ENCODE results near the gene SLC25A41.
"Not testable (repeated sequence)": the region's sequence is repeated elsewhere in the genome, so short reads cannot be mapped to it uniquely, and the experiment has no call there.

SLC25A41 gene

DNA sequence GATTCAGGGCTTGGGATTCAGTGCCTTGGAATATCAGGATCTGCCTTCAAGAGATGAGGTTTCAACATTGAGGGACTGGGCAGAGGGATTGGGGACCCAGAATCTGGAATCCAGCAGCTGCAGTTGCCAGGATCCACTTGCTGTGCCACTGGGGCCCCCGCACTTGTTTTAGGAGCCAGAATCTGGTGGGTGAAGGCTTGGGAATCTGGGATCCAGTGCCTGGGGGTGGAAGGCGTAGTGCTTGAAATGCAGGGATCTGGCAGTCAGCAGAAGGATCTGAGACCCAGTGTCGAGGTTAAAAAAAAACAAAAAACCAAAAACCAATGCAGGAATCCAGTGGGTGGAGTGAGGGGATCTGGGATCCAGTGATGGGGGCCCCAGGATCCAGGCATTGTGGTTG is 7.3 kb upstream of the SLC25A41 start:
- no peak overlapping the region for H3K27ac ChIP-seq
- no peak for TF ChIP-seq ZFX (IDR thresholded peaks at IDR 0.05; ENCODE audit: borderline replicate concordance)
- TF ChIP-seq, protein P1, sequence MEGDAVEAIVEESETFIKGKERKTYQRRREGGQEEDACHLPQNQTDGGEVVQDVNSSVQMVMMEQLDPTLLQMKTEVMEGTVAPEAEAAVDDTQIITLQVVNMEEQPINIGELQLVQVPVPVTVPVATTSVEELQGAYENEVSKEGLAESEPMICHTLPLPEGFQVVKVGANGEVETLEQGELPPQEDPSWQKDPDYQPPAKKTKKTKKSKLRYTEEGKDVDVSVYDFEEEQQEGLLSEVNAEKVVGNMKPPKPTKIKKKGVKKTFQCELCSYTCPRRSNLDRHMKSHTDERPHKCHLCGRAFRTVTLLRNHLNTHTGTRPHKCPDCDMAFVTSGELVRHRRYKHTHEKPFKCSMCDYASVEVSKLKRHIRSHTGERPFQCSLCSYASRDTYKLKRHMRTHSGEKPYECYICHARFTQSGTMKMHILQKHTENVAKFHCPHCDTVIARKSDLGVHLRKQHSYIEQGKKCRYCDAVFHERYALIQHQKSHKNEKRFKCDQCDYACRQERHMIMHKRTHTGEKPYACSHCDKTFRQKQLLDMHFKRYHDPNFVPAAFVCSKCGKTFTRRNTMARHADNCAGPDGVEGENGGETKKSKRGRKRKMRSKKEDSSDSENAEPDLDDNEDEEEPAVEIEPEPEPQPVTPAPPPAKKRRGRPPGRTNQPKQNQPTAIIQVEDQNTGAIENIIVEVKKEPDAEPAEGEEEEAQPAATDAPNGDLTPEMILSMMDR (IDR thresholded peaks at IDR 0.05), result no peak

DNA sequence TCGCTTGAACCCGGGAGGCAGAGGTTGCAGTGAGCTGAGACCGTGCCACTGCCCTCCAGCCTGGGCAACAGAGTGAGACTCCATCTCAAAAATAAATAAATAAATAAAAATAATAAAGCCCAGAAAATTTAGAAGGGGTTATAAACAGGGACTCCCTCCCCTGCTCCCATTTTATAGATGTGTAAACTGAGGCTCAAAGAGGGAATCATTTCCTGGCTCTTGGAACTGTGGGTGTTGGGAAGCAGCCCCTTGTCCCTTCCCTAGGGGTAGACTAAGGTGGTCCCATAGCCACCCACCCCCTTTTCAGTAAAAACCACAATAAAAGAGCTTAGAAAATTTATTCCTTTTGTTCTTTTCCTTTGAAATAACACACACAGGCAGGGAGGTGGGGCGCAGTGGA is 6.2 kb upstream of the SLC25A41 start:
- TF ChIP-seq, protein P1 (IDR thresholded peaks at IDR 0.05), result no peak
- TF ChIP-seq ZFX (IDR thresholded peaks at IDR 0.05; ENCODE audit: borderline replicate concordance), result no peak
- no peak overlapping the region for H3K27ac ChIP-seq

DNA sequence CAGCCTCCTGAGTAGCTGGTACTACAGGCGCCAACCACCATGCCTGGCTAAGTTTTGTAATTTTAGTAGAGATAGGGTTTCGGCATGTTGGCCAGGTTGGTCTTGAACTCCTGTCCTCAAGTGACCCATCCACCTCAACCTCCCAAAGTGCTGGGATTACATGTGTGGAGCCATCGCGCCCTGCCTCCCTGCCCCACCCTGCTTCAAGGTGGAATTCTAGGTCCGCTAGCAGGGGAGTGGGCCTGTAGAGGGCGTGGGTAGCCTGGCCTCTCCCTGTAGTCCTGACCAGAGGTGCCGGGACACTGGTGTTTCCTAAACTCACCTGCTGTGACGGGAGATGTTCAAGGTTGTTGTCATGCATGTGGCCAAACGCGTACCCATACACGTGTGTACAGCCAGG is 398 bp downstream of the SLC25A41 start:
- TF ChIP-seq, protein P1 (IDR thresholded peaks at IDR 0.05), result no peak
- no peak for TF ChIP-seq ZFX (IDR thresholded peaks at IDR 0.05; ENCODE audit: borderline replicate concordance)
- no peak overlapping the region for H3K27ac ChIP-seq

DNA sequence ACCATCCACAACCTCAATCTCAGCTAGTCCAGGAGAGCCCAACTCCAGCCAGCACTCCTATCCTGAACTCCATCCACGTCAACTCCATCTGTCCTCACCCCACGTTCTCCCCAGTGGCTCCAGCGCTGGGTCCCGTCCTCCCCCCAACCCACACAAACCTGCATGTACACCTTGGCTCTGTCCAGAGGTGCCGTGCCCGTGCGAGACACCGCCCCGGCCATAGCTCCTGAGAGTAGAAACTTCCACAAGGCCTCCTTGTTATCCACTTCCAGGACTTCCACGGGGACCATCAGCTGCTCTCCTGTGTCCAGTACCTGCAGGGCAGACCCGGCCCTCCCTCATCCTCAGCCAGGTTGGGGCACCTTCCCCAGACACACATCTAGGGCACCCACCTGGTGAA is 1.7 kb downstream of the SLC25A41 start:
- no peak overlapping the region for H3K27ac ChIP-seq
- TF ChIP-seq ZFX (IDR thresholded peaks at IDR 0.05; ENCODE audit: borderline replicate concordance), result no peak
- TF ChIP-seq, protein P1 (IDR thresholded peaks at IDR 0.05), result no peak

DNA sequence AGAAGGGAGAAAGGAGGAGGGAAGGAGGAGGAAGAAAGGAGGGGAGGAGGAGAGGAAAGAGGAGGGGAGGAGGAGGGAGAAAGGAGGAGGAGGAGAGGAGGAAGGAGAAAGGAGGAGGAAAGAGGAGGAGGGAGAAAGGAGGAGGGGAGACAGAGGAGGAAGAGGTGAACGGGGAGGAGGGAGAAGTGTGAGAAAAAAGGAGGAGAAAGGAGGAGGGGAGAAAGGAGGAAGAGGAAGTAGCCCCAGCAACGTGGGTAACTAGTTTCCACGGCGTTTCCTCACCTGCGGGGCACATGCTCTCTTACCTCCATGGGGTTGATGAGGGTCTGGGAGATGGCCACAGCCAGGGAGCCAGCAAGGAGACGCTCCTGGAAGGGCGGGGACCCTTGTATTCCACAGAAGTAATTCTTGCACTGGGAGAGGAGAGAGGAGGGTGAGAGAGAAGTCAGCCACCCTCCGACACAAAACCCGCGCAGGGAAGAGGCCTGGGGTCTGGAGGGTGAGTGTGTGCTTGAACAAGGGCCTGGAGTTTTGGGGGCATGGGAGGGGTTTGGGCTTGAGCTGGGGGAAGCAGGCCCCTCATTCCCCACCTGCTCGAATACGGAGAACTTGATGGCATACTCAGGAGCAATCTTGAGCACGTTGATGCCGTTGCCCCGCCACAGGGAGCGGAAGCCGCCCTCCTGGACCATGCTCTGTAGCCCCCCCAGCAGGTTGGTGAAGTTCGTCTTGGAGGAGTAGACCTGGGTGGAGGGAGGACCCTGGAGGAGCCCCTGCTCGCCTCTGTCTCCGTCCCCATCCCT is 3.9 kb downstream of the SLC25A41 start:
- TF ChIP-seq, protein P1 (IDR thresholded peaks at IDR 0.05), result no peak
- no peak for TF ChIP-seq ZFX (IDR thresholded peaks at IDR 0.05; ENCODE audit: borderline replicate concordance)
- no peak overlapping the region for H3K27ac ChIP-seq

DNA sequence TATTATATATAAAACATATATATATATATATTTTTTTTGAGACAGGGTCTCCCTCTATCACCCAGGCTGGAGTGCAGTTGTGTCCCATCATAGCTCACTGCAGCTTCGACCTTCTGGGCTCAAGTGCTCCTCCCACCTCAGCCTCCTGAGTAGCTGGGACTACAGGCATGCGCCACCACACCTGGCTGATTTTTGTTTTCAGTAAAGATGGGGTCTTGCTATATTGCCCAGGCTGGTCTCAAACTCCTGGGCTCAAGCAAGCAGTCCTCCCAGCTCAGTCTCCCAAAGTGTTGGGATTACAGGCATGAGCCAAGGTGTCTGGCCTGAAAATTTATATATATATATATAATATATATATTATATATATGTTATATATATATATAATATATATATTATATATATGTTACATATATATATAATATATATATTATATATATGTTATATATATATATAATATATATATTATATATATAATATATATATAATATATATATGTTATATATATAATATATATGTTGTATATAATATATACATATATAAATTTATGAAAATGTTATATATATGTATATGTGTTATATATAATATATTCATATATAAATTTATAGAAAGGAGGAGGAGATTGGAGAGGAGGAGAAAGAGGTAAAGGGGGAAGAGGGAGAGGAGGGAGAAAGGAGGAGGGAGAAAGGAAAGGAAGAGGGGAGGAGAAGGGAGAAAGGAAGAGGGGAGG is 4.7 kb downstream of the SLC25A41 start:
- H3K27ac ChIP-seq, result not testable (repeated sequence)

DNA sequence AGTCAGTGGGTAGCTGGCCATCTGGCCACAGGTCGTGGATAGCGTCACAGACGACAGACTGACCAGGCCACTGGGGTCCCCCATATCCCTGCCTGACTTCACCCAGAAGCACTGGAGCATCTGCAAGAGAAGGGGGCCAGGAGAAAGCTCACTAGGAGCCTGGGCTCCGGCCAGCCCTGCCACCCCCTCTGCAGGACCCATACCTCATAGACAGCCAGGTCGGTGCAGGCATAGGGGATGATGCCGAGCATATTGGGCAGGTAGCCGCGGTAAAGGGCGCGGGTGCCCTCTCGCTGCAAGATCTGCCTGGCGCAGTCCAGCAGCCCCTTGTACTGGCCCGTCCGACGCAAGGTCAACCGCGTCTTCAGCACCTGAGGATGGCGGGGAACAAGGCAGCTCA is 6.4 kb downstream of the SLC25A41 start:
- no peak overlapping the region for H3K27ac ChIP-seq
- no peak for TF ChIP-seq ZFX (IDR thresholded peaks at IDR 0.05; ENCODE audit: borderline replicate concordance)
- TF ChIP-seq, protein P1 (IDR thresholded peaks at IDR 0.05), result no peak
